Measurements from ENCODE around the gene RAB22A. TPM values are rescaled to one million over a fixed set of nuclear protein-coding genes. Genes with fewer than 3 reads are reported as not detected.
A peak's percentile ranks its signal among the peaks of the same experiment; 100 is the strongest.

The RAB22A gene
- total RNA-seq, 1 donor from 2014 or later: 7.0 TPM

DNA sequence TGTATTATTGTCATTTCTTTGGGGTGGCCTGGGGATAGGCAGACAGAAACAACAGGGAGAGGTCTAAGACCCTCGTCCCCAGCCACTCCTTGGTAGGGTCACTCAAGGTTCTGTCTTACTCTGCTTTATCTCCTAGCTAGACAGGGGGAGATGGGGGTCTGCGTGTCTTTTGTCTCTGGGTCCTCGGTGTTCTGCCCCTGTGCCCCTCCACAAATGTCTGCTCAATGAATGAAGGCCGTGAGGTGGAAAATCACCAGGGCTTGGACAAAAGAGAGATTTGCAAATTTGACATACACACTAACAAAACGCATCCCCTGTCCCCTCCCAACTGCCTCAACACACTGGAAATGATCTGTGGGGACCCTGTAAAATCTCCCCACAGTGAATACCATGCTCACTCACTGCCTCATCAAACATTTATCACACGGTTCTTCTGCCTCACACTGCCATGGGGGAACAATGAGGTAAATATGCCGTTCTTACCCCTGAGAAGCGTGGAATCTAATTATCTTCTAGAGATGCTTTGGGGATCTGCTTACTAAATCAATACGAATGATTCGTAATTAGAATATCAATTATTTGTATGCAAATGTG, 66.3 kb downstream of the RAB22A start:
- intact Hi-C loops (cut with micrococcal nuclease): no loop called here
- DNase-seq (no peak), ATAC-seq (no peak)

DNA sequence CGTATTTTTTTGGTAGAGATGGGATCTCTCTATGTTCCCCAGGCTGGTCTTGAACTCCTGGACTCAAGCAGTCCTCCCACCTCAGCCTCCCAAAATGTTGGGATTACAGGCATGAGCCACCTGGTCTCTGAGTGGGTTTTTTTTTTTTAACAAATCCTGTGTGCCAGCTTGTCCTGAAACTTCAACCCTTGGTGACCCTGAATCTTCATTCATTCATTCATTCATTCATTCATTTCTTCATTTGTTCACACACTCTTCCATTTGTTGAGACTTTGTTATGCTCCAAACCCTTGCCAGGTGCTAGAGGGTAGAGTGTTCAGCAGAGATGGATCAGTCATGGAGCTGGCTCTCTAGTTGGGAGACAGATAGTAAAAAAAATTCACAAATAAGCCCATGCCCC, 67.5 kb downstream of the RAB22A start:
- no peak for ATAC-seq
- no peak for DNase-seq
- intact Hi-C loops (cut with micrococcal nuclease): no loop called here

GRCh38 chr20:58377766-58378401, 68.4 kb downstream of the RAB22A start:
- intact Hi-C loops (cut with micrococcal nuclease): no loop called here
- ATAC-seq (no peak), DNase-seq (no peak)

GRCh38 chr20:58378704-58379103, 69.2 kb downstream of the RAB22A start:
- intact Hi-C loops (cut with micrococcal nuclease): no loop called here
- no peak for DNase-seq
- no peak for ATAC-seq

GRCh38 chr20:58381627-58382026, 72.1 kb downstream of the RAB22A start:
- ATAC-seq: no peak
- no peak for DNase-seq
- intact Hi-C loops (cut with micrococcal nuclease): no loop called here

DNA sequence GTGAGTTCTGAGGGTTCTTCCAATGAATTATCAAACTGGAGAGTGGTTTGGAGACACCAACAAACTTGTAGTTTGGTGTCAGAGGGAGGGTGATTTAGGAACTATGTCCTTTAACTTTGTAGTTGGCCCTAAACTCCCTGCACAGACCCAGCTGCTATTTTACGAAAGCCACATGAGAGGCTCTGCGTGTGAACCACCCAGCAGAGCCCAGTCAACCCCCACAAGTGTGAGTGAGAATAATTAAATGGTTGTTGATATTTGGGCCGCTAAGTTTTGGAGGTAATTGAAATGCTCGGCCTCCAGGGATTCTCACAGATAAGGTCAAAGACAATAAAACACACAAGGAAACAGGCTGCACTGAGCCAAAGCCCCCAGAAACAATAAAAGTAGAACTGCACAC, 72.6 kb downstream of the RAB22A start:
- intact Hi-C loops (cut with micrococcal nuclease): no loop called here
- DNase-seq (no peak), ATAC-seq (no peak)

- ATAC-seq: no peak
- intact Hi-C loops (cut with micrococcal nuclease): no loop called here
- DNase-seq: no peak
These were observed 75.3 kb downstream of the RAB22A start for GRCh38 chr20:58384821-58385220.

DNA sequence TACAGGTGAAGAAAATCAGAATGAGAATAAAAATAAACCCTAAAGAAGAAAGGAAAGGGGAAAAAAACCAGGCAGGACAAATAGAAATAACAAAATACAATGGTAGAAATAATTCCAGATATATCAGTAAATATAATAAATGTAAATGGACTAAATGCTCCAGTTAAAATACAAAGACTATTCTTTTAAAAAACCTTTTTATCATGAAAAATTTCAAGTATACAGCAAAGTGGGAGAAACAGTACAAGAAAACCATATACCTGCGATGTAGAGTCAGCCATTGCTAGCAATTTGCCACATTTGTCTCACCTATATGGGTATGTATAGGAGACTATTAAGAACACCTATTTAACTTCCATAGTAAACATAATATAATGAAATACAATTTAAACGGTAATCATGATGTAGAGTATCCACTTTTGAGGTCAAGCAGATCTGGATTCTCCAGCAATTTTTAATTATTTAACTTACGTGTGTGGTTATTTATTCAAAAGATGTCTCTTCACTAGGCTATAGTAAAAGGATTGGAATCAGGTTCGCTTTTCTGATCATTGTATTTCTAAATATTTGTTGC, 78.6 kb downstream of the RAB22A start:
- DNase-seq: no peak
- intact Hi-C loops (cut with micrococcal nuclease): no loop called here
- no peak for ATAC-seq

GRCh38 chr20:58388882-58389323, 79.4 kb downstream of the RAB22A start, which contains the start of gene VAPB:
Gene VAPB, plus strand, starts transcription at chr20:58389229. Its CDS starts 231 bp downstream, at chr20:58389460.
- intact Hi-C loops (cut with micrococcal nuclease): no loop called here
- peak; percentile 100 for ATAC-seq

GRCh38 chr20:58389324-58389967, 79.9 kb downstream of the RAB22A start:
- ATAC-seq (peak; percentile 67), DNase-seq (peak; percentile 61)
- intact Hi-C loops (cut with micrococcal nuclease): no loop called here

More at GRCh38 chr20:58388882-58389323, 79.4 kb downstream of the RAB22A start, which contains the start of gene VAPB:
- DNase-seq: peak; percentile 98

GRCh38 chr20:58389968-58390658, 80.6 kb downstream of the RAB22A start:
- no peak for DNase-seq
- ATAC-seq: no peak
- intact Hi-C loops (cut with micrococcal nuclease): no loop called here

DNA sequence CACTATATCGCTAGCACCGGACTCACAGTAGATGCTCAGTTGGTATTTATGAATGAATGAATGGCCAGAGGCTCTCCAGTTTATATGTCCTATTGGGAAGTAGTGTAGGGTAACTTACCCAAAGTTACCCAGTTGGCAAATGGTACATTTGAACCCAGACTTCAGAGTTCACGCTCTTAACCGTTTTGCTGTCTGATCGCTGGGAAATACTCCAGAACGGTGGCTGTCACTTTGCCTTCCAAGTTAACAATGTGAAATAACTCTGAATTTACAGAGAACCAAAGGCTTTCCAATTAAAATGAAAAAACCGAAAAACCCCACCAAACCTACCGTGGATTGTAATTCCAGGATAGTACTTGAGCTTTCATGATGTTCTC, 81.1 kb downstream of the RAB22A start:
- ATAC-seq (no peak), DNase-seq (no peak)
- intact Hi-C loops (cut with micrococcal nuclease): no loop called here

- intact Hi-C loops (cut with micrococcal nuclease): no loop called here
- ATAC-seq (no peak), DNase-seq (no peak)
These were observed 82.8 kb downstream of the RAB22A start for GRCh38 chr20:58392286-58392685.

GRCh38 chr20:58393299-58393698, 83.8 kb downstream of the RAB22A start:
- DNase-seq (no peak), ATAC-seq (no peak)
- intact Hi-C loops (cut with micrococcal nuclease): no loop called here

DNA sequence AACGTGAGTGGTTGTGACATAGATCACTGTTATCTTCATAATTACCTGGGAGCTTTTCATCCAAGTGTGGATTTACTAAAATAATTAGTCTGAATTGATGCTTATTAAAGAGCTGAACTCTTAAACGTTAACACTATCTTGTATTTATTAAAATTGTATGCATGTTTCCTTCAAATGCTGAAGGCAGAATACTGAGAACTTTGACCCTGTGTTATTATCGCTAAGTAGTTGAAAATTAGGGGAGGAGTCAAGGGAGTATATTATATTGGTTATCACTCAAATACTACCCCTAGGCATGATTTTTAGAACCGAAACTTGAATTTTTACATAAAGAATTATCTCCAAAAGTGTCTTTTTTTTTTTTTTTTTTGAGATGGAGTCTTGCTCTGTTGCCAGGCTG, 85.3 kb downstream of the RAB22A start:
- ATAC-seq (no peak), DNase-seq (no peak)
- intact Hi-C loops (cut with micrococcal nuclease): no loop called here

- ATAC-seq: no peak
- intact Hi-C loops (cut with micrococcal nuclease): no loop called here
- no peak for DNase-seq
These were observed 86.1 kb downstream of the RAB22A start for GRCh38 chr20:58395604-58396003.

DNA sequence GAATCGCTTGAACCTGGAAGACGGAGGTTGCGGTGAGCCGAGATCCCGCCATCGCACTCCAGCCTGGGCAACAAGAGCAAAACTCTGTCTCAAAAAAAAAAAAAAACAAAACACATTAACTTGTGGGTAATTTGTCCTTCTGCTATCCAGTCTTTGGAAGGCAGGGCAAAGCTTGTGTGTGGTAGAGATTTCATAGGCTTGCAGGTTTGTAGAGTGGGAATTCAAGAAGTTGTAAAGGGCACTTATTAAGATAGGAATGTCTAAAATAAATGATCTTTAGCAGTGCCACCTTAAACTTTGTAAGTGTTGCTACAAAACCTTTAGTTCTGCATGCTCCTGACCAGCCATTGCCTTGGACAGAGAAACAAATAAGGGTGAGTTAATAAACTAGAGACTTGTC, 87.9 kb downstream of the RAB22A start:
- intact Hi-C loops (cut with micrococcal nuclease): no loop called here

GRCh38 chr20:58398254-58398653, 88.7 kb downstream of the RAB22A start:
- intact Hi-C loops (cut with micrococcal nuclease): no loop called here
- no peak for ATAC-seq

More for the DNA sequence above, 87.9 kb downstream of the RAB22A start:
- DNase-seq: no peak
- no peak for ATAC-seq

DNA sequence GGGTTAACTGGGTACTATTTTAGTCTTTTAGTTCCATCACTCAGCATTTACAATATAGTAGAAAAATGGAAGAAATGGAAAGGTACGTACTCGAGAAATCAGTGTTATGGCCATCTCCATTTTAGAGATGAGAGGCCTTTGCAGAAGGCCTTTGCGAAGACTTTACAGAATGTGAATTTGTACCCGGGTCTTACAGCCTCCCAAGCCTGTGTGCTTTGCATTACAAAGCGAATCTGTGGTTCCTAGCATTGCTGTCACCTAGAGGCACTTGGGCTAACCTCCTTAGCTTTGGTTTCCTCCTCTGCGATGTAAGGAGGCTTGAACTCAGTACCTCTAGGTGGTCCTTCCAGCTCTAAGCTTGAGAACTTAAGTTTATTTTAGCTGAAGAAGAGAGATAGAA, 90.4 kb downstream of the RAB22A start:
- ATAC-seq (no peak), DNase-seq (no peak)
- intact Hi-C loops (cut with micrococcal nuclease): no loop called here

More at GRCh38 chr20:58398254-58398653, 88.7 kb downstream of the RAB22A start:
- no peak for DNase-seq

DNA sequence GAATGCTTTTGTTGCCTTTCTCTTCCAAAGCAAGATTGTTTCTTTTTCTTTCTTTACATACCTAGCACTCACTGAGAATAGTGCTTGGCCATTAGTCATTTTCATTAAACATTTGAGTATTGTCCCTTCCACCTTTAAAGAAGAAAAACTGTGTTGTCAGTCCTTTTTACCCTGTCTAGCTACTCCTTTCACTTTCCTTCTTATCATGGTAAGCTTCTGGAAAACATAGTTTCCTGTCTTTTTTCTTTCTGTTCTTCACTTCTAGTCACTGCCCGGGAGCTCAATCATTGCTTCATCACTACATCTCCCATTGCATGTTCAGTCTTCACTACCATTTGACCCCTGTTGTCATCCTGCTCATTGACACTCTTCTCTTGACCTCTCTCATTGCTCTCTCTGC, 91.6 kb downstream of the RAB22A start:
- DNase-seq: no peak
- ATAC-seq: no peak
- intact Hi-C loops (cut with micrococcal nuclease): no loop called here

Data from left ventricle myocardium superior (tissue), 1 donor.